HG02763 (cell line): ENCODE data around the gene SH3BGRL2.
A peak's percentile ranks its signal among the peaks of the same experiment; 100 is the strongest.

Experiments
- ATAC-seq: cut with Tn5 transposase; IDR thresholded peaks from one replicate; pipeline ENCODE4 v1.9.1; 2021; ENCODE audit warnings: mild to moderate bottlenecking, moderate library complexity; ENCODE audit not compliant: unreplicated experiment

Gene SH3BGRL2

DNA sequence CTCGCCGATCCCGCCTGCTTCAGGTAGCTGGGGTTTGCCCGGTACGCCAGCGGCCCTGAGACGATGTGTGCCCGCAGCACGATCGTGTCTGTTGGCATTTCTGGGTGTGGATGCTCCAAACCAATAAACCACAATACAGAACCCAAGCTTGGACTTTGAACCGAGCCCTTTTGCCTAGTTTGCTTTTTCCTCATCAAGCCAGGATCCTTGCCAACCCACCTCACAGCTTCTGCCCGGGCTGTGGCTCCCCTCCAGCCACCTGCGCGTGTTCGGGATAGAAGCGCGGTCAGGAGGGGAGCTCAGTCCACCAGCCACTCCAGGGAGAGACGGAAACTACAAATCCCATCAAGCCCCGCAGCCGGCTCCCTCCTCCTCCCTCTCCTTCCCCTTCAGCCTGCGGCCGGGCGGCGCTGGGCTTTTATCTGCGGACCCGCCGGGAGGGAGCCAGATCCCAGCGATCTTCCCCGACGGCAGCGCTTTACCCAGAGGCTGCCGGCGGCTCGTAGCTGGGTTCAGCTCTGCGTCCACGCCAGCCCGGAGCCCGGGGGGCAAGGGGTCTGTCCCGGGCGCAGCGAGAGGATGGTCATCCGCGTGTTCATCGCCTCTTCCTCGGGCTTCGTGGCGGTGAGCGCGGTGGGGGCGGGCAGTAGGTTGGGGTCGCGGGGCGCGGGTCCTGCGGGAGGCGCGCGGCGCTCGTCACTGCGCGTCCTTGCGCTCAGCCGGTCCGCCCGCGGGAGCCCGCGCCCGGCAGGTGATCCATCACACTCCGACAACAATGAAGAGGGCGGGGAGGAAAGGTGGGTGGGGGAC lies at the start of gene SH3BGRL2:
TSS of gene SH3BGRL2 (plus strand) at position 447 of the 810 bp plus-strand sequence. CDS start at position 580, 133 bp downstream.
- ATAC-seq, result peak; percentile 65

DNA sequence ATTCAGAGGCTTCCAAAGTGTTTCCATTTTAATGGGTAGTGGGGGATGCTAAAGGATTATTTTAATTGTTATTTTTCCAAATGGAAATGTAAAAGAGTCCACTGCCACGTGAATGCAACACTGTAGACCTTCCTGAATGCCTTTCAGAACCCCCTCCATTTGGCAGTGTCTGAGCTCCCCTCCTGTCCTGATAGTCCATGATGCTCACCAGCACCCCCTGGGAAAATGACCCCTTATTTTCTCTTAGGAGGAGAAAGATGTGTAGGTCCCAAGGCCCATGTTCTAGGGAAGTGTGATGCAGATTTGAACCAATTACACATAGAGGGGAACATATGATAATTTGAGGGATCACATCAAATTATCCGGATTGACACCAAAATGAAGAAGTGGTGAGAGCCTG lies 46.8 kb upstream of the SH3BGRL2 start:
- ATAC-seq, result no peak

- ATAC-seq, result no peak
Observed at GRCh38 chr6:79586548-79586947, 44.6 kb upstream of the SH3BGRL2 start.

GRCh38 chr6:79589701-79590100 lies 41.4 kb upstream of the SH3BGRL2 start:
- no peak for ATAC-seq

- ATAC-seq, result no peak
Observed at GRCh38 chr6:79597155-79597554, 34.0 kb upstream of the SH3BGRL2 start.

- no peak for ATAC-seq
Observed at GRCh38 chr6:79598012-79598411, 33.1 kb upstream of the SH3BGRL2 start.

- ATAC-seq, result no peak
Observed at GRCh38 chr6:79599725-79600259, 31.3 kb upstream of the SH3BGRL2 start.

DNA sequence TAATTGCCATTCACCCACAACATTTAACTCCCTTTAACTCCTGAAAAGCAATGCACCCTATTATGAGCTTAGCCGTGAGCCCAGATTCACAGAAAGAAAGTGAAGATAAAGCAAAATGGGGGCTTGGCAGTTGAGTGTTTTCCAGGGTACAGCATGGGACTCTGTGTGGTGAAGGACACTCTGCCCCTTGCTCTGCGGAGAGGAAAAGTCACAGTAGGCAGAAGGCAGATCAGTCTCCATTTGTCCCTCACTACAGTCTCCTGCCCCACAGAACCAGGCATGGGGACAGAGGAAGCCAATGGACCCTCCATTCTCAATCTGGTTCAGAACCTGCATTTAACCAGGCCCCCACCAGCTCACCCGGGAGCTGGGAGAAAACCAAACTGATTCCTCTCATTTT lies 30.8 kb upstream of the SH3BGRL2 start:
- no peak for ATAC-seq

- no peak for ATAC-seq
Observed at GRCh38 chr6:79600812-79601609, 30.1 kb upstream of the SH3BGRL2 start.

DNA sequence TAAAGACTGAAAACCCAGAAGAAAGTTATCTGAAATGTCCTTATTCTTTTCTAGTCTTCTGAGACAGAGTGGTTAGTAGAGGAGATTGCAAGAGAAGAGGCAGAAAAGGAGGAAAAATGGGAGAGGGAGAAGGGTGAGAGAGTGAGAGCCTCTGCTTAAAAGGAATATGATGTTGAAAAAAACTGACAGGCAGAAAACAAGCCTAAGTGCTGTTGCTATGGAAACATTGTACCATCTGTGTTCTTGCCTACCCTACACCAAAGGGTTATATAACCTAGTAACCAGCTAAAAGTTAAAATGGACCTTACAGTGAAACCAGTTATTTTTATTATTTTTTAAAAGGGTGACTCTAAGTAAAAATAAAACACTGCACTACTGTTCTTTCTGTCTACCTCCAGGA lies 28.3 kb upstream of the SH3BGRL2 start:
- ATAC-seq, result no peak

DNA sequence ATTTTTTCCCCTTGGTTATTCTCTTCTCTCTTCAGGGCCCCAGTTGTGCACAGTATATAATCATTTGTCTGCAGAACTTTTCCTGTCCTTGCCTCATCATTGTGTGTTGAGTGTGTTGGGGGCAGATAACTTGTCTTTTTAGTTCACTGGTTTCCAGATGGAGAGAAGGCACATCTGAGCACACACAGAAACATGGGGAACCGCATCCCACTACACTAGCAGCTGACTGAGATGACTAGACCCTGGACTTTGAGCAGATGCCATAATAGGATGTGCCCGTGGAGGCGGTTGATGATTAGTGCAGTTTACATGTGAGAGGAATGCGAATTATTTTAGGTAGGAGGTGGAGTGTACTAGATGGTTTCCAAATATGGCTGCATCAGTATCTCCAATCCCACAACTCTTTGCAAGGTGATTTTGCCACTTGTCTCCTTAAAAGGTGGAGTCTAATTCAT lies 26.5 kb upstream of the SH3BGRL2 start:
- ATAC-seq, result no peak

GRCh38 chr6:79605061-79605460 lies 26.1 kb upstream of the SH3BGRL2 start:
- no peak for ATAC-seq

GRCh38 chr6:79605968-79606764 lies 25.0 kb upstream of the SH3BGRL2 start:
- no peak for ATAC-seq

DNA sequence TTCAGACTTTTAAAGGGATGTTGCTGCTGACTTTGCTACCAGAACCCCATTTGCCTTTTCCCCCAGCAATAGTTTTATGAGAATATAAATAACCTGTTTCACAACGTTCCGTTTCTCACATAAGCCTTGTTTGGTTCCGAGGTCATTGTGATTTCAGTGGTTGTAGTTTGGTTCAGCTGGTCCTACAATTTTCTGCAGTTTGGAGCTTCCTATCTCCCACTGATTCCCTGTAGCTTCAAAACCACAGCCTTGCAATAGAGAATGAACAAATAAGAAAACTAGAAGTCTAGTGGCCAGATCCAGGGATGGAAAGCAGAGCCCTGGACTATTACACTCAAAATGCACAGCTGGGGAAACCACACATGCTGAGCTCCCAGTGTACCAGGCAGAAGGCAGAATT lies 24.1 kb upstream of the SH3BGRL2 start:
- ATAC-seq, result no peak

DNA sequence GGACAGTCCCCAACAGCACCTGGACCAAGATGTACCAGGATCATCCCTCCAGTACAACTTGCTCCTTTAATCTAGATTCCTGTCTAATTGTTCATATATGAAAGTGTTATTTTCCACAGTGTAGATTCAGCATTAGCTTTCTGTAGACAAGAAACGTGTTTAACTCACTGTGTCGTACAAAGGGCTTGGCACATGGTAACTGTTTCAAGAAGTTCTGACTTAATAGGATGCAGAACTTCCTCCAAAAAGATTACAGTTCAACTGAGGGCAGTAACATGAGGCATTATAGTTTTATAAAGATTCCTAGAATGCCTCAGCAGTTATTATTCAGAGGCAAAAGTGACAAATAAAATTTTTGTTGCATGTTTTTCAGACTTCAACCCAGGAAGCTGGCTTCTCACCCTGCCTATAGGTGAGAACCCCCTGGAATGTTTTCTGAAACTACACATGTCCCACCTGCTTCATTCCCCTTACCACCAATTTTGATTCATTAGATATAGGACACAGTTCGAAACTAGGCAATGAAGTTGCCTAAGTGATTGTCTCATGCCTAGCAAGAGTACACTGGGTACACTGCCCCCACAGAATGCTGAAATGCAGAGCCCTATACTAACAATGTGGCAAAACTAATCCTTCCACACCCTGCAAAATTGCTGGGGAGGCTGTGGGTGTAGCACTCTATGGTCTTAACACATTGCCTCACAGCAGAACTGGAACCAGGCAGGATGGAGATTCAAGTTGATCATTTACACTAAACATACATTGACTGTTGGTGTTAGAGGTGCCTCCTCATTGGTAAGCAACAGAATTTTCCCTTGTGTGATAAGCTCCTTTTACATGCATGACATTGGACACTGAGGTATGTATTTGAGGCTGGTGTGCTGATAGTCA lies 22.6 kb upstream of the SH3BGRL2 start:
- ATAC-seq, result no peak

- no peak for ATAC-seq
Observed at GRCh38 chr6:79609225-79609595, 21.9 kb upstream of the SH3BGRL2 start.

DNA sequence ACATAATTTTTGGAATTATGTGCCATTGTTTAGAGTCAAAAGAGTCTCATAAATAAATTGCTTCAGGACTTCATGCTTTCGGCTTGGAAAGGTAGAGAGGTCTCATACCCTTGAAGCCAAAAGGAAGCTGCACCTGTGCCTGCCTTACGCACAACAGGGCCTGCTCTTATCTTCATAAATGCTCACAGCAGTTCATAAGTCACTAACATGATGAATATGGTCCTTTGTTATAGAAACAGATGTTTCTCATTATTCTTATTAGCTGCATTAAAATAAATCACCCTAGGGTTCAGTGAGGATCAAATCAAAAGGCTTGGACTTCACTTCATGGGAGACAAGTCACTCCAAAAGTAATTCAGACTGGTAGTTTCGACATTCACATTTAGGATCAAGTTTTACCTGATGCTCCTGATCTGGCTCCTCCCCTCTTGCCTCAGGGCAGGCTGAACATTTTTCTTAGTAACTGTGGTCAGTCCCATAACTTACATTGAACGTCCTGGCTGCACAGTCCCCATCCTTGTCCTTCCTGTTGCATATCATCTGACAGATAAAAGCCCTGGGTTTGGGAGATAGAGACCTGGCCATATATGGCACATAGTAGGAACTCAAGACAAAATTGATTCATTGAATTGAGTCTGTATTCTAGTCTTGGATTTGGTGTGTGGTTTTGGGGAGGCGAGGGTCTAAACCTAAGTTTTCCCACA lies 20.7 kb upstream of the SH3BGRL2 start:
- ATAC-seq, result no peak

DNA sequence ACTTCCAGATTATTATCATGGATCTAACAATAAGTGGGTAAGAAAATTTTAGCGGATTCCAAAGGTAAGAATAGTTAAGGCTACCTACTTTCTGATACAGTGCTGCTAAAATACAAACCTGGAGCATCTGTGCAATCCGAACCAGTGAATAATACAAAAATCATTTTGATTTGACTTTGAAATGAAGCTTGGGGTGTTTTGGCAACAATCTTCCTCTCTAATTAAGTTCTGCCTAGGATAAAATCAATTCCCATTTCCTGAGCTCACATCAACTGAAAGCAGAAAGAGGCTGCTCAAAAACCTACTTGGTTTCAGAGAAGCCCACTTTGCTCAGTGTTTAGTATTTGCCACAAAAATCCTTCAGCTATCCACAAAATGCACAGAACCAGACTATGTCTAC lies 18.7 kb upstream of the SH3BGRL2 start:
- ATAC-seq, result no peak

DNA sequence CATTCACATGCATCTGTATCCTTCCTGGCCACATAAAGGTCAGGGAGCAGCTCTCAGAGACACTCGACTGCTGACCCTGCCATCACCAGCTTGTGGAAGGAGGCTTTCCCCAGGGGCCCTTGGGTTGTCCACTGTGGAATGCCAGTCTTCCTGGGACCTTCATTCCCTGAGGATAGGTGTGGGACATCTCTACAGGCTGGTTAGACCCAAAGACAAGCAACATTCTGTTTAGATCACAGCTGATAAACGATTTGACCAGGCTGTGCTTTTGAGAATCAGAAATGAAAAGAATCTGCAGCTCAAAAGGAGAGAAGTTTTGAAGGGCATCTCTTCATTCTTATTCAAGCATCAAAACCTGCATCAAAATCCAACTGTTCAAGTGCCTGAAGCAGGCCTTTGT lies 18.2 kb upstream of the SH3BGRL2 start:
- ATAC-seq, result no peak
